Measurements from ENCODE around the gene SCFD2. TPM values are rescaled to one million over a fixed set of nuclear protein-coding genes. Genes with fewer than 3 reads are reported as not detected.
A peak's percentile ranks its signal among the peaks of the same experiment; 100 is the strongest.

SCFD2 gene
- total and polyA plus RNA-seq, 2 experiments from 2014 or later = 13.2 to 15.9 TPM

DNA sequence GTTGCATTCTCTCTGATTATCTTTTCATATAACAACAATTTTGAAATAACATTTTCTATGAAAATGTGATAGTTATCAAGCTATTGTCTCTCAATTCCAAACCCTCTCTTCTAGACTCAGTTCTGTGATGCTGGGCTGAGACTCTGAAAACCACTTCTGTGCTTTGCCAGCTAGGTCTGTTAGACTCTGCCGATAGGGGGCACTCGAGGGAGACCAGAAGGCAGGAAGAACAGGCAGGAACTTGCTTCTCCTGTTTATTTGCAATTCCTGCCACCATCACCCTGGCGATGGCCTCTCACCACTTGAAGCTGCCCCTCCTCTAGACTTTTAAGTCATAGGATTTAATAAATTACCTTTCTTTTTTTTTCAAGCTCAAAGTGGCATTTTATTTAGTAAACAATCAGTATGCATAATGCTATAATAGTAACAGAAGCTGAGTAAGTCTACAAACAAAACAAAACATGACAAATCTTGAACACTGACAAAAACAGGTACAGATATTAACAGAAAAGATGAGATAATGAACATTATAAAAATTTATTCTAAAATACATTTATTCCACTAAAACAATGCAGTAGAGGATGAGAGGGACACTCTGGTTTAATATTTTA, 454.1 kb downstream of the SCFD2 start:
- no peaks in the 10 kb centered on the region for H3K9me3 ChIP-seq (ENCODE audit: low read depth)

DNA sequence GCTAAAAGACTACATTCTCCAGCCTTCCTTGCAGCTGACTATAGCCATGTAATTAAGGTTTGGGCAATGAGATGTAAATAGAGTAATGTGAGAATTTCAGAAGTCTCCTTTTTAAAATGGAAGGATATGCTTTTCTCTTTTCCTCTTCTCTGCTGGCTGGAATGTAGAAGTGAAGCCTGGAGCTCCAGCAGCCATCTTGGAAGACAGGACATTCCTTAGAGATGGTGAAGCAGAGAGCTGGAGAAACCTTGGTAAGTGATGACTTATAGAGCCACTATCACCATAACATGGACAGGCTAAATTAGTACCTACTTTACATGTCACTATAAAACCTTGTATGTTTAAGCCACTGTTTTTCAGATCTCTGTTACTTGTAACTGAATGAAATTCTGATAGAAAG, 455.7 kb downstream of the SCFD2 start:
- peaks cover 36% of the 10 kb centered on the region for H3K4me1 ChIP-seq (ENCODE audit: low read depth)
- no peaks in the 10 kb centered on the region for H3K9me3 ChIP-seq (ENCODE audit: low read depth)
- H3K27me3 ChIP-seq = no peaks in the 10 kb centered on the region
- no peak overlapping the region for H3K27ac ChIP-seq
- no peak for DNase-seq (ENCODE audit: low read depth in 1 of 2, low spot score in 1 of 2)
- TF ChIP-seq CTCF (IDR thresholded peaks at IDR 0.05; ENCODE audit: low read depth, low read length) = no peak
- no peak overlapping the region for H3K4me3 ChIP-seq
- H3K36me3 ChIP-seq = no peaks in the 10 kb centered on the region

More for the DNA sequence above, 454.1 kb downstream of the SCFD2 start:
- H3K27ac ChIP-seq = peak overlapping the region; percentile 92
- DNase-seq (ENCODE audit: low read depth in 1 of 2, low spot score in 1 of 2) = peak; percentile 83 to 88
- peak; percentile 90 for TF ChIP-seq CTCF (IDR thresholded peaks at IDR 0.05; ENCODE audit: low read depth, low read length)
- peaks cover 44% of the 10 kb centered on the region for H3K4me1 ChIP-seq (ENCODE audit: low read depth)
- no peak overlapping the region for H3K4me3 ChIP-seq
- no peaks in the 10 kb centered on the region for H3K27me3 ChIP-seq
- no peaks in the 10 kb centered on the region for H3K36me3 ChIP-seq

DNA sequence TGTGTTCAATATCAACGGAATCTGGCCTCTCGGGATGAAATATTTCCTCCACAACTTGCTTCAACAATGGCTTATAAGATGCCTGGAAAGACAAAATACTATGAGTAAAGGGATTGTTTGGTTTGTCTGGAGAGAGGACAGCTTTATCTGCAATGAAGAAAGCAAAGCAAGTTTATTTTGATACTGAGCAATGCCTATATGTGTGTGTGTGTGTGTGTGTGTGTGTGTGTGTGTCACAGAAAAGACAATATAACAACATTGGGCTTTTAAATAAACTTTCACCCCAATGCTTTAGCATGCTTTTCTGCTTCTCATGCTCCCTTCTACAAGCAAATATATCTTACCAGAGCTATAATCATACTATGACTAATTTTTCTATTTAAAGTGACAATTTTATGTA, 458.4 kb downstream of the SCFD2 start:
- DNase-seq (ENCODE audit: low read depth in 1 of 2, low spot score in 1 of 2) = no peak
- Histone ChIP-seq H3K36me3 (no peaks in the 10 kb centered on the region), H3K4me1 (ENCODE audit: low read depth) (peaks cover 10% of the 10 kb centered on the region), H3K9me3 (ENCODE audit: low read depth) (no peaks in the 10 kb centered on the region), H3K27ac (no peak overlapping the region), H3K27me3 (no peaks in the 10 kb centered on the region), H3K4me3 (no peak overlapping the region)
- TF ChIP-seq CTCF (IDR thresholded peaks at IDR 0.05; ENCODE audit: low read depth, low read length) = no peak

- Histone ChIP-seq H3K4me3 (no peak overlapping the region), H3K4me1 (ENCODE audit: low read depth) (peaks cover 2% of the 10 kb centered on the region), H3K27ac (no peak overlapping the region), H3K9me3 (ENCODE audit: low read depth) (no peaks in the 10 kb centered on the region), H3K36me3 (no peaks in the 10 kb centered on the region), H3K27me3 (no peaks in the 10 kb centered on the region)
- no peak for TF ChIP-seq CTCF (IDR thresholded peaks at IDR 0.05; ENCODE audit: low read depth, low read length)
- DNase-seq (ENCODE audit: low read depth in 1 of 2, low spot score in 1 of 2) = no peak
Measured at GRCh38 chr4:52904421-52904820, 461.4 kb downstream of the SCFD2 start.

- DNase-seq (ENCODE audit: low read depth in 1 of 2, low spot score in 1 of 2) = no peak
- Histone ChIP-seq H3K27ac (no peak overlapping the region), H3K4me3 (no peak overlapping the region), H3K36me3 (no peaks in the 10 kb centered on the region), H3K27me3 (no peaks in the 10 kb centered on the region), H3K4me1 (ENCODE audit: low read depth) (peaks cover 2% of the 10 kb centered on the region), H3K9me3 (ENCODE audit: low read depth) (no peaks in the 10 kb centered on the region)
- TF ChIP-seq CTCF (IDR thresholded peaks at IDR 0.05; ENCODE audit: low read depth, low read length) = no peak
Measured at GRCh38 chr4:52903273-52903672, 462.6 kb downstream of the SCFD2 start.

Data from cardiac muscle cell (in vitro differentiated cells and primary cell).